Pulmonary artery endothelial cell (primary cell): ENCODE results near the gene CCL19. TPM values are rescaled to one million over a fixed set of nuclear protein-coding genes. Genes with fewer than 3 reads are reported as not detected.

Experiments
- total RNA-seq: library from RNA; depleted of rRNA; stranded (reverse); fragments of >200 nt; gene quantifications from 2 replicates; pipeline ENCODE4 v1.2.3, GENCODE V29; 2014

CCL19 gene
- total RNA-seq, 1 donor from 2014 or later = not detected

Other genes starting within 250 kb of the CCL19 start
- gene FAM219A, start 232.7 kb downstream of the CCL19 start, total RNA-seq = 11.1 and 11.6 TPM in 2 replicates
- not detected in 2 replicates for gene DNAI1, start 232.5 kb downstream of the CCL19 start, total RNA-seq
- gene ENHO, start 168.3 kb downstream of the CCL19 start, total RNA-seq = 0.07 TPM in 1 of 2 replicates, not detected in the other
- gene CNTFR, start 101.6 kb downstream of the CCL19 start, total RNA-seq = not detected in 2 replicates
- 20.1 and 22.4 TPM in 2 replicates for gene RPP25L, start 79.2 kb downstream of the CCL19 start, total RNA-seq
- 101 and 107 TPM in 2 replicates for gene DCTN3, start 70.8 kb downstream of the CCL19 start, total RNA-seq
- 0.07 and 0.13 TPM in 2 replicates for gene ARID3C, start 62.2 kb downstream of the CCL19 start, total RNA-seq
- 59.9 and 66.2 TPM in 2 replicates for gene SIGMAR1, start 53.5 kb downstream of the CCL19 start, total RNA-seq
- 26.7 and 29.1 TPM in 2 replicates for gene GALT, start 44.6 kb downstream of the CCL19 start, total RNA-seq
- gene IL11RA, start 39.1 kb downstream of the CCL19 start, total RNA-seq = 6.3 and 6.5 TPM in 2 replicates
- 0.14 TPM in 1 of 2 replicates, not detected in the other for gene CCL27, start 28.6 kb downstream of the CCL19 start, total RNA-seq
- not detected in 2 replicates for gene CCL21, start 18.9 kb upstream of the CCL19 start, total RNA-seq